ENCODE results near the gene OR6A2. TPM values are rescaled to one million over a fixed set of nuclear protein-coding genes. Genes with fewer than 3 reads are reported as not detected.
A peak's percentile ranks its signal among the peaks of the same experiment; 100 is the strongest.

OR6A2 gene
- total and polyA plus RNA-seq, 2 of the 4 experiments (the other 2 are of a cell fraction), result 0.07 to 0.72 TPM

- Histone ChIP-seq H3K4me2 (ENCODE audit: low read depth, low read length) (no peak overlapping the region), H2AK5ac (ENCODE audit: low read depth, low read length) (no peak overlapping the region), H4K8ac (ENCODE audit: low read depth in 2 of 2, low read length in 2 of 2) (no peak overlapping the region), H3K23ac (ENCODE audit: low read depth, low read length) (no peak overlapping the region), H3K9ac (ENCODE audit: low read depth, low read length) (no peak overlapping the region), H3K9me3 (ENCODE audit: control insufficient read depth, insufficient read depth, low read length) (no peaks in the 10 kb centered on the region), H3K9me1 (ENCODE audit: insufficient read depth, low read length) (no peaks in the 10 kb centered on the region), H2BK5ac (ENCODE audit: low read depth, low read length, poor library complexity, severe bottlenecking) (no peak overlapping the region), H3K27ac (ENCODE audit: insufficient read depth, low read length) (no peak overlapping the region), H3K56ac (ENCODE audit: extremely low read depth, insufficient read depth, low read length) (no peak overlapping the region), H3K79me1 (ENCODE audit: low read depth in 1 of 2, low read length in 2 of 2) (no peaks in the 10 kb centered on the region), H2AK9ac (replicated peaks; ENCODE audit: low read depth, low read length, poor library complexity) (no peak overlapping the region), H4K5ac (ENCODE audit: low read depth, low read length) (no peak overlapping the region), H3K4me3 (ENCODE audit: insufficient read depth, low read depth, low read length) (no peak overlapping the region), H4K91ac (ENCODE audit: insufficient read depth, low read depth, low read length) (no peak overlapping the region), H2BK20ac (ENCODE audit: low read depth, low read length) (no peak overlapping the region), H3K36me3 (ENCODE audit: control insufficient read depth, insufficient read depth, low read length) (no peaks in the 10 kb centered on the region), H3K27me3 (ENCODE audit: control insufficient read depth, insufficient read depth, low read length) (peaks cover 2% of the 10 kb centered on the region; the same call in 1 of the 2 replicates), H3K18ac (ENCODE audit: low read depth, low read length) (no peak overlapping the region), H4K20me1 (ENCODE audit: insufficient read depth, low read length) (no peaks in the 10 kb centered on the region), H2BK15ac (ENCODE audit: low read depth, low read length) (no peak overlapping the region), H3K4me1 (ENCODE audit: control insufficient read depth, insufficient read depth, low read length) (no peaks in the 10 kb centered on the region), H2AFZ (replicated peaks; ENCODE audit: low read length, poor library complexity) (no peak overlapping the region), H2BK120ac (ENCODE audit: low read depth, low read length) (no peak overlapping the region), H3K14ac (replicated peaks; ENCODE audit: low read depth, low read length) (no peak overlapping the region), H3K4ac (ENCODE audit: low read depth, low read length) (no peak overlapping the region)
- BruUV-seq (replicated peaks), result no TSS peak
- POLR2A ChIA-PET (ENCODE audit: unreplicated experiment), result interaction anchor here (0.6 kb wide), 1 partner anchor 328 kb away, joined by 3 read pairs; no protein-coding TSS in a partner anchor
- WGBS, 2 experiments (ENCODE audit: extremely low coverage in 2 of 2, insufficient read length in 1 of 2), result no CpG with 5 or more reads among the region's 5 CpGs
- intact Hi-C loops (cut with micrococcal nuclease), result loop anchor here (5.0 kb wide), 4 partner anchors 138 to 687 kb away; partner anchors contain the start of genes ILK, RRP8 and TPP1
- dilution Hi-C loops (cut with HindIII; ENCODE audit: low sequenced_read_pairs, unreplicated experiment), result no loop called here
- ATAC-seq (ENCODE audit: low read depth) (peak; percentile 91), DNase-seq (peak; percentile 34)
- in situ Hi-C loops (cut with MboI; ENCODE audit: low sequenced_read_pairs), result no loop called here
- CTCF ChIA-PET, result interaction anchor here (0.6 to 1.5 kb wide), 15 partner anchors 9 to 1004 kb away, joined by 3 to 17 read pairs (median 3); no protein-coding TSS in a partner anchor
- TF ChIP-seq, protein P1, sequence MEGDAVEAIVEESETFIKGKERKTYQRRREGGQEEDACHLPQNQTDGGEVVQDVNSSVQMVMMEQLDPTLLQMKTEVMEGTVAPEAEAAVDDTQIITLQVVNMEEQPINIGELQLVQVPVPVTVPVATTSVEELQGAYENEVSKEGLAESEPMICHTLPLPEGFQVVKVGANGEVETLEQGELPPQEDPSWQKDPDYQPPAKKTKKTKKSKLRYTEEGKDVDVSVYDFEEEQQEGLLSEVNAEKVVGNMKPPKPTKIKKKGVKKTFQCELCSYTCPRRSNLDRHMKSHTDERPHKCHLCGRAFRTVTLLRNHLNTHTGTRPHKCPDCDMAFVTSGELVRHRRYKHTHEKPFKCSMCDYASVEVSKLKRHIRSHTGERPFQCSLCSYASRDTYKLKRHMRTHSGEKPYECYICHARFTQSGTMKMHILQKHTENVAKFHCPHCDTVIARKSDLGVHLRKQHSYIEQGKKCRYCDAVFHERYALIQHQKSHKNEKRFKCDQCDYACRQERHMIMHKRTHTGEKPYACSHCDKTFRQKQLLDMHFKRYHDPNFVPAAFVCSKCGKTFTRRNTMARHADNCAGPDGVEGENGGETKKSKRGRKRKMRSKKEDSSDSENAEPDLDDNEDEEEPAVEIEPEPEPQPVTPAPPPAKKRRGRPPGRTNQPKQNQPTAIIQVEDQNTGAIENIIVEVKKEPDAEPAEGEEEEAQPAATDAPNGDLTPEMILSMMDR (conservative IDR thresholded peaks at IDR 0.05; ENCODE audit: low read depth, low read length), result peak; percentile 69
- TF ChIP-seq SMC3 (IDR thresholded peaks at IDR 0.05; ENCODE audit: low read depth, low read length), result peak; percentile 30; the same call in 1 of the 2 replicates
- TF ChIP-seq FOS (IDR thresholded peaks at IDR 0.05; ENCODE audit: low read depth, low read length), result no peak
- no peak for TF ChIP-seq MXI1 (IDR thresholded peaks at IDR 0.05; ENCODE audit: borderline replicate concordance, low read depth, low read length)
- no peak for TF ChIP-seq RFX5 (IDR thresholded peaks at IDR 0.05; ENCODE audit: low read depth, low read length)
- TF ChIP-seq USF2 (IDR thresholded peaks at IDR 0.05; ENCODE audit: low read depth, low read length), result no peak
- no peak for TF ChIP-seq MAFK (IDR thresholded peaks at IDR 0.05; ENCODE audit: low read depth, low read length)
- TF ChIP-seq POLR2A (IDR thresholded peaks at IDR 0.05; ENCODE audit: low read depth, low read length), result no peak
- TF ChIP-seq CHD1 (IDR thresholded peaks at IDR 0.05; ENCODE audit: low read depth, low read length), result no peak
- TF ChIP-seq, protein P2, sequence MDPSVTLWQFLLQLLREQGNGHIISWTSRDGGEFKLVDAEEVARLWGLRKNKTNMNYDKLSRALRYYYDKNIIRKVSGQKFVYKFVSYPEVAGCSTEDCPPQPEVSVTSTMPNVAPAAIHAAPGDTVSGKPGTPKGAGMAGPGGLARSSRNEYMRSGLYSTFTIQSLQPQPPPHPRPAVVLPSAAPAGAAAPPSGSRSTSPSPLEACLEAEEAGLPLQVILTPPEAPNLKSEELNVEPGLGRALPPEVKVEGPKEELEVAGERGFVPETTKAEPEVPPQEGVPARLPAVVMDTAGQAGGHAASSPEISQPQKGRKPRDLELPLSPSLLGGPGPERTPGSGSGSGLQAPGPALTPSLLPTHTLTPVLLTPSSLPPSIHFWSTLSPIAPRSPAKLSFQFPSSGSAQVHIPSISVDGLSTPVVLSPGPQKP (IDR thresholded peaks at IDR 0.05; ENCODE audit: borderline replicate concordance, low read depth, low read length), result no peak
- no peak for TF ChIP-seq BHLHE40 (IDR thresholded peaks at IDR 0.05; ENCODE audit: low read depth, low read length)
- TF ChIP-seq RCOR1 (IDR thresholded peaks at IDR 0.05; ENCODE audit: insufficient replicate concordance, low read length), result no peak
- peak; percentile 33; the same call in 1 of the 2 replicates for TF ChIP-seq RAD21 (IDR thresholded peaks at IDR 0.05; ENCODE audit: low read length)
- TF ChIP-seq MAZ (IDR thresholded peaks at IDR 0.05; ENCODE audit: borderline replicate concordance, low read depth, low read length), result no peak
- no peak for TF ChIP-seq CEBPB (IDR thresholded peaks at IDR 0.05; ENCODE audit: low read depth, low read length)
Observed at GRCh38 chr11:6755303-6755952, 44.1 kb downstream of the OR6A2 start.

All from IMR-90 (cell line).